GM21447 (cell line): ENCODE data around the gene ENPP6.
"Not testable (repeated sequence)": the region's sequence is repeated elsewhere in the genome, so short reads cannot be mapped to it uniquely, and the experiment has no call there.

Experiments
- ATAC-seq: cut with Tn5 transposase; IDR thresholded peaks from one replicate; pipeline ENCODE4 v1.9.1; 2021; ENCODE audit not compliant: unreplicated experiment

The ENPP6 gene

DNA sequence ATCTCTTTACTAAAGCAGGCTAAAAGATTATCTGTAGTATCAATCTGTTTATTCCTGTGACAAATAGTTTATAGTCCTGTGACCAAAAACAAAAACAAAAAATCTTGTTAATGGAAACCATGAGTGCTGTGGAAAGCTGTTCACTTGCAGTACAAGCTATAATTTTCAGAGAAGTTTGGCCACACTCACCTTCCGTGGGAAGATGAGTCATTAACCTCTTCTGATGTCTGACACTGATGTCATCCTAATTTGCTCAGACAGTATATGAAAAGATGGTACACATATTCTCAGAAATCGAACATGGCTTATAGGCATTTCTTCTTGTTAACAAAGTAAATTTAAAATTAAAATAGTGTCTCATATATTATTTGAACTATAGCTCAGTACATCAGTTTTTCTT, 19.9 kb upstream of the ENPP6 start:
- ATAC-seq, result no peak

DNA sequence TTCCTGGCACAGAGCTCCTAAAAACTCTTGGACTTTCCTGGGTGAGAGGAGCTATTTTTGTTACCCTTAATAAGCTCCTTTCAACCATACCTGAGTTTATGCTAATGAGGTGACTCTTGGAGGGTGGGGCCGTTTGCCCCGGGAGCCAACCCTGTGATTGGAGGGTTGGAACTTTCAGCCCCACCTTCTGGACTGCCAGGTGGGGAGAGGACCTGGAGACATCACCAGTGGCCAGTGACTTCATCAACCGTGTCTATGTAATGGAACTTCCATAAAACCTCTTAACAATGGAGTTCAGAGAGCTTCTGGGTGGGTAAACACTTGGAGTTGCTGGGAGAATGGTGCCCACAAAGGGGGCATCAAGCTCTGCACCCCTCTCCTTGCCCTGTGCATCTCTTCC, 17.9 kb upstream of the ENPP6 start:
- ATAC-seq, result no peak

DNA sequence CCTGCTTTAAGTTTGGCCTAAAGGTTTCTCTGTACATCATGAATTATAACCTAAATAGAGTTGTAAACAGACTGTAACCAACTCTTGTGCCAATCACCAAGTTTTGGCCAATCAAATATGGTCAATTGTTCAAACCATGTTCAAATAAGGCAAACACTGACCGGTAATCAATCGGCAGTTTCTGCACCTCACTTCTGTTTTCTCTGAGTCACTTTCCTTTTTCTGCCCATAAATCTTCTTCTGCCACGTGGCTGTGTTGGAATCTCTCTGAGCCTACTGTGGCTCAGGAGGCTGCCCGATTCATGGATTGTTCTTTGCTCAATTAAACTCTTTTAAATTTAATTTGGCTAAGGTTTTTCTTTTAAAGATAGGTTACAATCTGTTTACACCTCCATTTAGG, 16.5 kb upstream of the ENPP6 start:
- ATAC-seq, result no peak

DNA sequence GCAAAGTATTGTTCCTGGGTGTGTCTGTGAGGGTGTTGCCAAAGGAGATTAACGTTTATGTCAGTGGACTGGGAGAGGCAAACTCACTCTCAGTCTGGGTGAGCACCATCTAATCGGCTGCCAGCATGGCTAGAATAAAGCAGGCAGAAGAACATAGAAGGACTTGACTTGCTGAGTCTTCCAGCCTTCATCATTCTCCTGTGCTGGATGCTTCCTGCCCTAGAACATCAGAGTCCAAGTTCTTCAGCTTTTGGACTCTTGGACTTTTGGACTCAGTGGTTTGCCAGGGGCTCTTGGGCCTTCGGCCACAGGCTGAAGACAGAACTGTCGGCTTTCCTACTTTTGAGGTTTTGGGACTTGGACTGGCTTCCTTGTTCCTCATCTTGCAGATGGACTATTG, 15.3 kb upstream of the ENPP6 start:
- no peak for ATAC-seq

DNA sequence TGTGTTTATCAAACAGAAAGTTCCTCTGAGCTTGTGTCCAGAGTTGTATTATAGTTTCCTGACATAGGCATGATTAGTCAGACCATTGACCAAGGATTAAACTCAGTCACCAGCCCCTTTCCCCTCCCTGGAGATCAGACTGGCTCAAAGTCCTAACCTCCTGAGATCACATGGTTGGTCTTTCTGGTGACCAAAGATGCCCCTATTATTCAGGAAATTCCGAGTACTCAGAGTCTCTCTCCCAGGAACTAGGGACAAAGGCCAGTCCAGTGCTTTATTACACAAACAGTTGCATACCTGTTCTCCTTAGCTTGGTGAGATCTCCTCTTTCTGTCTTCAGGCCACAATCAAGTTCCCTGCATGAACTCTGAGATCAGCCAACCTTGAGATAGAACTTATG, 14.5 kb upstream of the ENPP6 start:
- no peak for ATAC-seq

DNA sequence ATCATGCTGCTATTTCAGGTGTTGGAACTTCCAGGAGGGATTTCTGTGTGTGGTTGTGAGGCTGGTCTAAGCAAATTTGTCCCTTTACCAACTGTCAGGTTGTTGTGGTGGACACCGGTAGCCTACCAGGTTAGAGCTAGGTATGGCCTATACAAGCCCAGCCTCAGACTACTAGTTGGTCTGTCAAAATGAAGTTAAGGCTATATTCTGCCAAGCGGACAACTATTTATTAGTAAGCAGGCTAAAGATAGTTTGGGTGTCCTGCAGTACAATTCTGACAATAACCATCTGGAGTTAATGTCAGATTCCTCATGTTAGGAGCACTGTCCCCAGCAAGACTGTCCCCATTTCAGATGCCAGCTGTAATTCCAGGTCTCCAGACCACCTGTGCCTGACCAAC, 13.9 kb upstream of the ENPP6 start:
- ATAC-seq, result no peak

DNA sequence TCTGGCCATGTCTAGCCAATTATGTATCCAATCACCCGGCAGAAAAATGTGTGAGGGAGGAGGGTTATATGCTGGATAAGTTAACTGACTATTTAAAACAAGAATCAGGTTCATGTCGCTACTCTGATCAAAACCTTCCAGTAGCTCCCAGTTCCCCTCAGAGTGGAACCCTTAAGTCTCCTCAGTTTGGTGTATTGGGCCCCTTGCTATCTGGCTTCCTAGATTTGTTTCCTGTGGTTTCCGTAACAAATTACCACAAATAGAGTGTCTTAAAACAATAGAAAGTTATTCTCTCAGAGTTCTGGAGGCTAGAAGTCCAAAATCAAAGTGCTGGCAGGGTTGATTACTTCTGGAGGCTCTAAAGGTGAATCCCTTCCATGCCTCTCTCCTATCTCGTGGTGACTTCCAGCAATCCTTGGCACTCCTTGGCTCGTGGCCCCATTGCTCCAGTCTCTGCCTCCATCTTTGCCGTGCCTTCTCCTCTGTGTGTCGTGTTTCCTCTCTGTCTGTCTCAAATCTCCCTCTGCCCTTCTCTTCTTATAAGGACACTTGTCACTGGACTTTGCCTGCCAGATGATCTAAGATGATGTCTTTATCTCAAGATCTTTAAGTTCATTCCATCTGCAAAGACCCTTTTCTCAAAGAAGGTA, 10.5 kb upstream of the ENPP6 start:
- ATAC-seq, result no peak

DNA sequence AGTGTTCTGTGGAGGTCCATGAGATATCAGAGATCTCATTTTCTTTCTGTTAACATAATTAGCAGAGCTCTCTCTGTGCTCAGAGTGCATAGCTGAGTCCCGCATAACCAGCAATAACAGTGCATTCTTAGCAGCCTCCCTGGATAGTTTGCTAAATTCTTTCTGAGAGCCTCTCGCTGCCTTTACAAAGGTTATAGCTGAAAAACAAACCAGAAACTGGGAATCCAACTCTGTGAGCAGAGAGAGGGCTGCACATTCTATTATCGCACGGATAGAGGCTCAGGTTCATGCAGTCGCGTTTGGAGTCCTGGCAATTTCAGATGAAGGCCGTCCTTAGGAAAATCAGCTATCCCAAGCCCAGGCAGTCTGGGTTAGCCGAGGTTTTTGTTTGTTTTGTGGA, 1.2 kb downstream of the ENPP6 start:
- no peak for ATAC-seq

DNA sequence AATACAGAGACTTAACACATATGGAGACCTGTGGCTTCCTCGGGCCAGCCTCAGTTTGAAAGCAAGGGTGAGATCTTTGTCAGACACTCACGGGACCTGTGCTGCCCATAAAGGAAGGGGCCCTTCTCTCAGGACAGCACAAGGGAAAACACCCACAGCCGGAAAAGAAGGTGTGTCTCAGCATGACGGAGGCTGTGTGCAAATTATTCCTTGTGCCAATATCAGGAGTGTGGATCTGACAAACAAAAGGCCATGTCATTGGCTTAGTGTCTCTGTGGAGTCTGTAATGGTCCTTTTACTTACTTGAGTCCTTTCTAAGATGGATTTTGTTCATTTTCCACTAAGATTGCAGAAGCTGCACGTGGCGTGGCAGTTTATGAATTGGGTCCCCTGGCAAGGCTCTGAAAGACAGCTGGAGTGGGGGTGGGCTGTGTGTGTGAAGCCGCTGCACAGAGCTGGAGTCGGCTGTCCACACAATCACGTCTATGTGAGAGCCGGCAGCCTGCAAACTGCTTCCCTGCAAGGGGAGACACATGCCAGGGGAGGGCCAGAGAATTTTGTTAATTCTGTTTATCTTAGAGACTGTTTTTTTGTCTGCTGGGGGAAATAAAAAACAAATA, 1.9 kb downstream of the ENPP6 start:
- ATAC-seq, result no peak

DNA sequence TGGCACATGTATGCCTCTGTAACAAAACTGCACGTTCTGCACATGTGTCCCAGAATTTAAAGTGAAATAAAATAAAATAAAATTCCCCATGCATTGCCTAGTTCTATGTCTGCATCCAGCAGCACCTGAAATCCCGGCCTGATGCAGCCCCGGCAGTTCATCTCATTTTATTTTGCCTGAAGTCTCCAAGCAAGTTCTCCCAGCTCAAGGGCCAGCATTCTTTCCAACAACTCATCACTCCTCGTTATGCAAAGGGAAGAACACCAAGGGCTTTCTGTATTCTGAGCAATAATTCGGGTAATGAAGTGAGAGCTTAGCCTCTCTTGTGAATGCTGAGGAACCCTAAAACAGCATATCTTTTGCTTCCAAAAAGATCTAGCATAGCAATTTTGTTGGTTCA, 2.7 kb downstream of the ENPP6 start:
- ATAC-seq, result no peak

DNA sequence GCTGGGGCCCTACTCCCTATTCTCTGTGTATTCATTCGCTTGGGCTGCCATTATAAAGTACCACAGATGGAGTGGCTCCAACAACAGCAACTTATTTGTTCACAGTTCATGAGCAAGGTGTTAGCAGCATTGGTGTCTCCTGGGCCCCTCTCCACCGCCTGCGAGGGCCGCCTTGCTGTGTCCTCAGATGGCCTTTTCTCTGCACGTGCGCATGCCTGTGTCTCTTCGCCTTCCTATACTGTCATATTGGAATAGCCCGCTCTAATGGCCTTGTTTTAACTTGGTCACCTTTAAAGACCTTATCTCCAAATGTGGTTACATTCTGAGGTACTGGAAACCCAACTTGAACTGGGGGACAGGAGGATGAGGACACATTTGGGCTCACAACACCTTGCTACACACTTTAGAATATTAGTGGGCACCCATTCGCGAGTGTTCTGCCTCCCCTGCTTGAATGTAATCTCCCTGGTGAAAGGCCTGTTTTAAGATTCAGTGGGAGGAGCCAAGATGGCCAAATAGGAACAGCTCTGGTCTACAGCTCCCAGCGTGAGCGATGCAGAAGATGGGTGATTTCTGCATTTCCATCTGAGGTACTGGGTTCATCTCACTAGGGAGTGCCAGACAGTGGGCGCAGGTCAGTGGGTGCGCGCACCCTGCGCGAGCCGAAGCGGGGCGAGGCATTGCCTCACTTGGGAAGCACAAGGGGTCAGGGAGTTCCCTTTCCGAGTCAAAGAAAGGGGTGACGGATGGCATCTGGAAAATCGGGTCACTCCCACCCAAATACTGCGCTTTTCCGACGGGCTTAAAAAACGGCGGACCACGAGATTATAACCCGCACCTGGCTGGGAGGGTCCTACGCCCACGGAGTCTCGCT, 9.7 kb downstream of the ENPP6 start:
- ATAC-seq, result not testable (repeated sequence)

DNA sequence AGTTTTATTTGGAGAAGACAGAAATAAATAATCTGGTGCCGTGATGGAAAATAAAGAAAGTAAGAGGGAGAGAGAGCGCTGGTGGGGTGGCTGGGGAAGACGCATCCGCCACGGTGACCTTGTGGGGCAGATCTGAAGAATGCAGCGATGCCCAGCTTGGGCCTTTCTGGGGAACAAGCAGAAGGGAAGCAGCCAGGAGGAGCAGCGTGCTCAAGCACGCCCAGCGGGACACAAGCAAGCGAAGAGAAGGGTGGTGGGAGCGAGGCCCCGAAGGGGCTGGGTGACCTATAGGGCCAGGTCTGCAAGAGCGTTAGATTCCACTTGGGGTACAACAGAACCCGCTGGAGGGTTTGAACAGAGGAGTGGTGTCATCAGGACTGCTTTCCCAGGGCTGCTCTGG, 12.4 kb downstream of the ENPP6 start:
- no peak for ATAC-seq

DNA sequence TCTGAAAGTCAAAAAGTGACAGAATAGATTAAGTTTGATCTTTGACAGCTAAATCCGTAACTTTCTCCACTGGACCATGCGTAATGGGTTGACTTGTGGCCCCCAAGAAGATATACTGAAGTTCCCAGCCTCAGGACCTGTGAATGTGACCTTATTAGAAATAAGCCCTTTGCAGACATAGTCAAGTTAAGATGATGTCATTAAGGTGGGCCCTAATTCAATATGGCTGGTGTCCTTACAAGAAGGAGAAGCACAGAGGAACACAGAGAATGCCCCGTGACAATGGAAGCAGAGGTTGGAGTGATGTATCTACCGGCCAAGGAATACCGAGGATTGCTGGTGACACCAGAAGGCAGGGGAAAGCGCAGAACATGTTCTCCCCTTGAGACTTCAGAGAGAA, 14.4 kb downstream of the ENPP6 start:
- no peak for ATAC-seq

DNA sequence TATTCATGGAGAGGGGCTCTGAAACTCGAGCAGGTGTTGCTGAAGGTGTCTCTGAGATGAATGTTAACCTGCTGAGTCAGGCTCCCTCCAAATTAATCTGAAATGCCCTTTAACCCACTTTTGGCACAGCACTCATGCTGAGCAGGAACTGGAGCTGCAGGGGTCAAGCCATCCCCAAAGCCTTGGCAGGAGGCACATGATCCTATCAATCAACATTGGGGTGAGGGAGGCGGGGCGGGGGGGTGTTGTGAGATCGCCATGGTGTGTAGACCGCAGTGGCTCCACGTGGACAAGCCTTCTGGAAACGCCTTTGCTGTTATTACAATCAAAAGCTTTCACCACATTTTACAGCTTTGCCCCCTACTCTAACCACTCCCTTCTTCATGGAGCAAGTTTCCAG, 16.5 kb downstream of the ENPP6 start:
- ATAC-seq, result no peak

DNA sequence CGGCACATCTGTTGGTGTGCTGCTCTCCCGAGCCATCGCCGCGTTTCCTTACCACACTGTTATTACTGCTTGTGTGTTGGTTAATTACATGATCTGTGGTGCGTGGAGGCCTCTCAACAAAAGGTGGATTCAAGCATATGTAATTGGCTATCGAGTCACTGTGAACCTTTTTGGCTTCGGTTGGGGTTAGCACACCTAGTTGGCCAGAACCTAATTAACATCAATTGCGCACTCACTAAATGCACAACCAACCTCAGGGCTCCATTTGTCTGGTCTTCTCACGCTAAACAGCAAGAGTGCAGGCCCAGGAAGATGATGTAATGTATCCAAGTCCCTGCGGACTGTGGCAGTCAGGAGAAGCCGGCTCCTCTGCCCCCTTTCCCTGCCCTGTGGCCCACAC, 17.4 kb downstream of the ENPP6 start:
- ATAC-seq, result no peak

DNA sequence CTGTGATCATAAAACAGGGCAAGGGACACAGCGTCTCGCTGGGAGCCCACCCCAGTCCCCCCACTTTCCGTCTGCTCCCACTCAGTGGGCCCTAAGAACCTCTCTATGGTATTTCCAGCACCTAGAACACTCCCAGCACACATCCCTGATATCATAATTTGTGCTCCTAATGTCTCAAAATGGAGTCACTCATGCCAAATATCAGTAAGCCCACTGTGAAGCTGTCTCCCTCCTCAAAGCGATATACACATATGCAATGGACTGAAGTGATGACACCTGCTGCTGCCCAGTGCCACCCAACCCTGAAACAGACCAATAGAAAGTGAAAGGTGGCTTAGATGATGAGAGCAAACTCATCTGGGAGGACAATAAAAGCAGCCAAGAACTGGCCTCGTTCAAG, 17.9 kb downstream of the ENPP6 start:
- no peak for ATAC-seq

DNA sequence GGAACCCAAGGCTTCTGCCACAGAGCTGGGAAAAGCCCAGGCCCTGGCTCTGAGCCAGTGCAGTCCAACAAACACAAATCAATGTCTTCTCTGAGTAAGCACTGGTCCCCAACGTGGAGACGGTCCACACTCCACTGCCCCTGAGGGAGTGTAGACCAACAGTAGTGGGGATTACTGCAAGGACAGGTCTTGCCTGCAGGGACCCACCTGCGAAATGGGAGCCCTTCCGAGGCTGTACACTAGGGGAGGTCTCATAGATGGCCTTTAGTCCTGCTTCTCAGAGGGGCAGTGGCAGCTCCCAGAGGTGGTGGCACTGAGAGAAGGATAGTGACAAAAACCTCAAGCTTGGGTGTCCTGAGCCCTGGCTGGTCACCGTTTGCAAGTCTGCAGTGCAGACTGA, 19.5 kb downstream of the ENPP6 start:
- ATAC-seq, result no peak

DNA sequence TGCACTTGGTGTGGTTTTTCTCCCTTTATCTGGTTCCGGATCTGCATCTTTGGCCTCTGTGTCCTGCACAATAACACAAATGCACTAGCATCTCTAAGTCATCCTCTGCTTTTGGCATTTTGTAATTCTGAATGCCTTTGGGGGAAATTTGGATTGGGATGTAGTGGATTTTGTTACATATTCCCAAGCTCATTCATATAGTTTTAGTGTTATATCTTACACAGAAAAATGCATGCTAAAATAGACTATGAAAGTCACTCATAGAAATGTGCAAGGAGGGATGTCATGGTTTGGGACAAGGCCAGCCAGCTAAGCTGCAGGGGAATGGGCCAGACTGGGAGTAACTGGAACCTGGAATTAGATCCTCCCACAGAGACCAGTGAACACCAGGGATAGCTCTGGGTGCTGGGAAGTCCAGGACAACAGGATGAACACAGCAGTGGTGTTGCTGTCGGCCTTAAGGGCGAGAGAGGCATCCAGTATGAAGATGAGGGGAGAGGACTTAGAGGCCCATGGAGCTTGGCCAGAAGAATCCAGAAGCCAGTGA, 20.1 kb downstream of the ENPP6 start:
- no peak for ATAC-seq

DNA sequence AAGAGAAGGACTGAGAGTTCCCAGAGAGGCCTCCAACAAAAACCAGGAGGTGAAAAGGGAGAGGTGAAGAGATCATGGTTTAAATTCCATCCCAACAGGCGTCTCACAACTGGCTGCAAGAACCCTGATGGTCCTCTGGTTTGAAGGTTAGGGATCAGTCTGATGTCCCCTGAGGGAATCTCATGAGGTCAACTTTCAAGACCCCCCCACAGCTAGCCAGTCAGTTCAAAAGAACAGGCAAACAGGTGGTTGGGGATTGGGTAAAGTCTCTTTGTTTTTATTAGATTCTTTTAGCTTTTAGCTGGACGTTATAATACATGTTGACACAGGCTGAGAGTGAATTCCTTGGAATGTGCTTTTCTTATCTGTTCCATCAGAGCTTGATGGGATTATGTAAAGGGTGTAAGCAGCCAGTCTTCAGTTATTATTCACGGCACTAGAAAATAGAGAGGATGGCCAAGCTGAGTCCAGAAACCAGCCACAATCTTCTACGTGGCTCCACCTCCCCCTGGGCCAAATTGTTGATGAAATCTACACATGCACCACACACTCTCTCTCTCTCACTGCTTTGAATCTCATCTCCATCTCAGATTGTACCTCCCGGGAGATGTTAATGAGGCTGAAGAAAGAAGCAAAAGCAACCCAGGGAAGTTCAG, 20.8 kb downstream of the ENPP6 start:
- no peak for ATAC-seq

DNA sequence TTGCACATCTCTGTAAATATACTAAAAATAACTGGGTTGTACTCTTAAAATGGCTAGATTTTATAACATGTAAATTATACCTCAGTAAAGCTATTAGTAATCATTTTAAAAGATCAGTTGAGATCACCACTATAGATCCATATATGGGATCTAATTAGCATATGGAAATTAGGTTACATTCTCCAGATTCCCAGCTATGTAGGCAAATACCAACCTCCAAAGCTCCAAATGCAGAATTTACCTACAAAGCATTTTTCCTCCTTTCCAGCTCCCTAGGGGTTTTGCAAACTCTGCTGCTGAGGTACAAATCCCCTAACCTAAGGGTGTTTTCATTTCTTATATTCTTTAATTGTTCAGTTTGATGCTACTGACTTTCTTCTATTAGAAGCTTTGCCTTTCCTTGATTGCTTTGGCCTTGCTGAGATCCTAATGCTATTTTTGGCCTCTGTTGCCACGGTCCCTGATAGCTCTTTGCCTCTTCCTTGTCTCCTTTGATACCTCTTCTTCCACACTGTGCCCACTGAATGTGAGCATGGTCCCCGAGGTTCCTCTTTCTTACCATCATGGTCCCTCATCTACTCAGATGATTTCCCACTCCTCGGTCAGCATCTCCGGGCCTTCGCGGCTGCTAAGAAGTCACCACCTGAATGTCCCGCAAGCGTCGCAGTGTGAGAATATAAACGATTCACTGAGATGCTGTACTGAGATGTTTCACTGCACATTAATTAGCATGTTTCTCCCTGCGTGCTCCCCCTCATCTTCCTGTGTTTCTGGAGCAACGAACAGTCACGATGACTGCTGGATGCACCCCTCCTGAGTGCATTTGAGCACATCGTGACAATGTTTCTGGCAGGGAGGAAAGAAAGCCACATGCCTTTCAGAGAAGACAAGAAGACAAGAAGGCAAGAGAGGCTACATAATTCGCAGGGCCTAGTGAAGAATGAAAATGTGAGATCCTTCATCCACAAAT, 23.8 kb downstream of the ENPP6 start:
- no peak for ATAC-seq
